KOPT-K1 (cell line): ENCODE data around the gene ABRACL.
"Not testable (repeated sequence)": the region's sequence is repeated elsewhere in the genome, so short reads cannot be mapped to it uniquely, and the experiment has no call there.

ENCODE experiments used
- H3K27ac ChIP-seq: fragments of 200-600 bp; sonication (generic); 2 replicates; pipeline ENCODE4 v1.5.1; 2016; ENCODE audit warnings: antibody characterized with exemption, mild to moderate bottlenecking, low read depth, low read length; ENCODE audit not compliant: poor library complexity, severe bottlenecking
- H3K36me3 ChIP-seq: fragments of 200-600 bp; sonication (generic); 2 replicates; pipeline ENCODE4 v1.5.1; 2017; ENCODE audit warnings: antibody characterized with exemption, mild to moderate bottlenecking, low read length, moderate library complexity; ENCODE audit not compliant: insufficient read depth
- H3K9me3 ChIP-seq: fragments of 200-600 bp; sonication (generic); 2 replicates; pipeline ENCODE4 v1.5.1; 2017; ENCODE audit warnings: antibody characterized with exemption, low read length, mild to moderate bottlenecking; ENCODE audit not compliant: insufficient read depth, poor library complexity, severe bottlenecking

ABRACL gene

DNA sequence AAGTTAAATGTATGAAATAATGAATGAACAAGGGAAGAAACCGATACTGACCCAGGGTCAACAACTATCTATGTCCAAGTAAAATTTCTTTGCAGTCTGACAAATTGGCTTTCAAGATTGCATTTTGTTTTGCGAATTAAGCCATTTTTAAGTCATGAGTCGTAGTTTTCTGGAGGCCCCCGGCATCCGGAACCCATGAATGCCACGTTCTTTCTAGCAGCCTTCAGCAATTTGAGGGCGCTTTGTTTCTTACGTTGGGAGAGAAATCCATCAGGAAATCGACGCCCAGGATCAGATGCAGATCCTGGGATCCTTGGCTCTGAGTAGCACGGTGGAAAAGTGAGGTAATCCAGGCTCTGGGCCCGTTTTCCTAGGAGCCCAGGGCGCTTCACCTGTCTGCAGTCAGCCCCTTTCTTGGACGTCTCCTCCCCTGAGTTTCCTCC is 309 bp upstream of the ABRACL start:
- Histone ChIP-seq H3K27ac (peak overlapping the region; percentile 92), H3K36me3 (peaks cover 8% of the 10 kb centered on the region), H3K9me3 (no peaks in the 10 kb centered on the region)

DNA sequence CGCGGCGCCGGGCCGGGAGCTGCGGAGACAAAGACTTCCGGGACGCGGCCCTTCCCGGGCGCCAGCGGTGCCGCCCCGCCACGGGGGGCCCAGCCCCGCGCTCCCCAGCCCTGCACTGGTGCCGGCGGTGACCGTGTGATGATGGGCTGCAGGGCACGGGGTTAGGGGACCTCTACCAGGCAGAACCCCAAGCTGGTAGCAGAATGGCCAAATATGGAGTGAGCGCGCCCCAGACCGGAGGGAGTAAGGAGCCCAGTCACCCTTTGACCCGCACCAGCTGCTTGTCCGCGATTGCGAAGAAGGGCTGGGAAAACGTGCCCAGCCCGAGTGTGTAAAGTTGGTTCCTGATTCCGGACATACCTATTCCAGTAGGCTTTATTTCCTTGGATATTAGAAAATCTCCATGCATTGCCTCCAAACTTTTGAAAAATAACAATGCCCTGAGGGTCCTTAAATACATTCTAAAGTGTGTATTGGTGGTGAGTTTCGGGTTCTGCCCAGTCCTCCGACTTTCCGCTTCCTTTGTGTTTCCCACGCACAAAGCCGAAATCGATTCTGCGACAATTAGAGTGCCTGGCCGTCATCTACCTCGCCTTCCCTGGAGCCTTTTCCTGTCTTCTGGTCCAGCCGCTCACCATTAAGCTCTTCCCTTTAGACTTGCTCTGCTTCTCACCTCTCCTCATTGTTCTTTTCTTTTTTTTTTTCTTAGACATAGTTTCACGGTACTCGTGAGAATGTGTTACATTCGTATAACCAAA is 1.1 kb downstream of the ABRACL start:
- Histone ChIP-seq H3K27ac (peak overlapping the region; percentile 92), H3K36me3 (peaks cover 22% of the 10 kb centered on the region)

GRCh38 chr6:139030228-139030963 is 1.9 kb downstream of the ABRACL start:
- Histone ChIP-seq H3K9me3 (no peaks in the 10 kb centered on the region), H3K36me3 (peaks cover 29% of the 10 kb centered on the region), H3K27ac (peak overlapping the region; percentile 92)

More for the DNA sequence above, 1.1 kb downstream of the ABRACL start:
- H3K9me3 ChIP-seq, result no peaks in the 10 kb centered on the region

DNA sequence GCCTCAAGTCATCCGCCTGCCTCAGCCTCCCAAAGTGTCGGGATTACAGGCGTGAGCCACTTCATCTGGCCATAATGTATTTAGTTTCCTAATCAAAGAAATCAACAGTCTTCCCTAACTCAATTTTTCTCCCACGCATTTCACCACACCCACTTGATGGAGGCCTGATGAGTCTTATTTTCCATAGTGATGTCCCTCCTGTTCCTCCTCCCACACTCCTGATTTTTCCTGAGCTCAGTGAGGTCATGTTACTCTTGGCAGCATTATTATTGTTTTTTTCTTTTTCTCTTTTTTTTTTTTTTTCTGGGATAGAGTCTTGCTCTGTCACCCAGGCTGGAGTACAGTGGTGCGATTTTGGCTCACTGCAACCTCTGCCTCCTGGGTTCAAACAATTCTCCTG is 8.9 kb downstream of the ABRACL start:
- Histone ChIP-seq H3K9me3 (no peaks in the 10 kb centered on the region), H3K36me3 (peaks cover 97% of the 10 kb centered on the region), H3K27ac (no peak overlapping the region)

GRCh38 chr6:139044250-139044649 is 15.7 kb downstream of the ABRACL start:
- H3K27ac ChIP-seq, result no peak overlapping the region
- no peaks in the 10 kb centered on the region for H3K9me3 ChIP-seq
- peaks cover 62% of the 10 kb centered on the region for H3K36me3 ChIP-seq

- peaks cover 29% of the 10 kb centered on the region for H3K36me3 ChIP-seq
- H3K9me3 ChIP-seq, result no peaks in the 10 kb centered on the region
- H3K27ac ChIP-seq, result no peak overlapping the region
These were observed 19.1 kb downstream of the ABRACL start for GRCh38 chr6:139047677-139048076.

DNA sequence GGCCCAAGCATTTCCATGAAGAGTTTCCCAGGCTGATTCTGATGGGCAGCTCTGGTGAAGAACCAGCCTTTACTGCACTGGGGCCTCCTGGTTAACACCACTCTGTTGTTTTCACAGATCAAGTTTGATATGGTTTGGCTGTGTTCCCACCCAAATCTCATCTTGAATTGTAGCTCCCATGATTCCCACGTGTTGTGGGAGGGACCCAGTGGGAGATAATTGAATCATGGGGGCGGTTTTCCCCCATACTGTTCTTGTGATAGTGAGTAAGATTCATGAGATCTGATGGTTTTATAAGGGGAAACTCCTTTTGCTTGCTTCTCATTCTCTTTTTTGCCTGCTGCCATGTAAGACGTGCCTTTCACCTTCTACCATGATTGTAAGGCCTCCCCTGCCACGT is 20.4 kb downstream of the ABRACL start:
- H3K9me3 ChIP-seq, H3K27ac ChIP-seq: not testable (repeated sequence)
- peaks cover 17% of the 10 kb centered on the region for H3K36me3 ChIP-seq

- H3K36me3 ChIP-seq, H3K27ac ChIP-seq, H3K9me3 ChIP-seq: not testable (repeated sequence)
These were observed 21.7 kb downstream of the ABRACL start for GRCh38 chr6:139050131-139050769.

DNA sequence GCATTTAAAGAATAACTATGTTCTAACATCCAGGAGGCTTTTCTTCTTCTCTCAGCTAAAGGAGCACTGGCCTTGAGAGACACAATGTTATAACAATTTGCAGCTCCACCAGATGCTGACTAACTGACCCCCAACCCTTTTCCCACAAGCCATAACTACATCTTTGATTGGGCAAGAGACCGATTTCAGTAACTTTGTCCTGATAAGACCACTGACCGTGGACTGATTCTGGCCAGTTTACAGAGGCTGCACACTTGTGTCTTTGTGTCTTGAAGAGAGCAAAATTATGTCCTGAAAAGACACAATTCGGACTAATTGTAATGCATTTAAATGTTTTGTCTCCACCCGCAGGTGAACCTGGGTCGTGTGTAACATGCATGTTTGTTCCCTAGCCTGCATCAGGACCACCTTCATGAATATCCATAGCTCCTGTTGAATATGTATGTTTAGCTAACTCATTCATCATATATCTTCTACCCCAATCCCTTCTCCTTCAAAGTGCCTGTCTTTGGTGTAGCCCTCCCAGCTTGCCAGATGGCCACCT is 22.3 kb downstream of the ABRACL start:
- H3K27ac ChIP-seq, result no peak overlapping the region
- H3K9me3 ChIP-seq, result no peaks in the 10 kb centered on the region
- no peaks in the 10 kb centered on the region for H3K36me3 ChIP-seq

GRCh38 chr6:139051396-139052060 is 23.0 kb downstream of the ABRACL start:
- Histone ChIP-seq H3K27ac (no peak overlapping the region), H3K9me3 (no peaks in the 10 kb centered on the region), H3K36me3 (no peaks in the 10 kb centered on the region)

DNA sequence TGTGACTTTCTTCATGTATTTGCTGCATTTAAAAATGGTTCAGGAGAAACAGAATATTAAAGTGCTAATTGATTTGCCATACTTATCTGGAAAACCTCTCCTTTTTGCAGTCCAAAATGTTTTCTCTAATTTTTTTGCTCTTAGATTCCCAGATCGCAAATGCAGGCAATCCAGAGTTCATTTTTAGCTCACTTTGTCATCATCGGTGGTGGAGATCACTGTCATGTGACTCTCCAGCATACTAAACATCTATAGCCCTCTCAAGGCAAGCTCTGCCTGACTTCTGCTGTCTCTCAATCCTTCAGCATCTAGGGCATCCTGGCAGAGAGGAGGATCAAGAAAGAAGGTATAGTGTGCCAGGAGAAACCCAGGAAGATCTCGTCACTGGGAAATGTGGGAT is 24.8 kb downstream of the ABRACL start:
- H3K9me3 ChIP-seq, result no peaks in the 10 kb centered on the region
- no peaks in the 10 kb centered on the region for H3K36me3 ChIP-seq
- H3K27ac ChIP-seq, result no peak overlapping the region

GRCh38 chr6:139054001-139054400 is 25.5 kb downstream of the ABRACL start:
- H3K27ac ChIP-seq, result no peak overlapping the region
- H3K9me3 ChIP-seq, result no peaks in the 10 kb centered on the region
- no peaks in the 10 kb centered on the region for H3K36me3 ChIP-seq

DNA sequence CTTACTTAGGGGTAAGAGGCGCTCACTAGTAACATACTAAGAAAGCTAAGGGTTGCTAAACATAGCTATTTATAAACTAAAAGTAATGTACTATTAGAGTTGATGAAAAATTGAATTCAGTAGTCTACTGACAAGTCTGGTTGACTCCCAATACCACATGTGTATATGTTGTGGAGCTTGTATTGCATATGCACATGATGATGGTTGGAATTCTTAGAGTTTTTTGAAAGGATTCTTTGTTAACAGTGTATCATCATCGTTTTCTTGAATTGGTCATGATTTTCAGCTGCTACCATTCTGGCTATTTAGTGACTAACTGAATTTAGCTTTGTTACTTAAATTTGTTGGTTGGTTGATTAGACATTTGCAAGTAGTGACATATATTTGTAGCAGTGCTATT is 27.2 kb downstream of the ABRACL start:
- no peaks in the 10 kb centered on the region for H3K9me3 ChIP-seq
- no peak overlapping the region for H3K27ac ChIP-seq
- no peaks in the 10 kb centered on the region for H3K36me3 ChIP-seq

DNA sequence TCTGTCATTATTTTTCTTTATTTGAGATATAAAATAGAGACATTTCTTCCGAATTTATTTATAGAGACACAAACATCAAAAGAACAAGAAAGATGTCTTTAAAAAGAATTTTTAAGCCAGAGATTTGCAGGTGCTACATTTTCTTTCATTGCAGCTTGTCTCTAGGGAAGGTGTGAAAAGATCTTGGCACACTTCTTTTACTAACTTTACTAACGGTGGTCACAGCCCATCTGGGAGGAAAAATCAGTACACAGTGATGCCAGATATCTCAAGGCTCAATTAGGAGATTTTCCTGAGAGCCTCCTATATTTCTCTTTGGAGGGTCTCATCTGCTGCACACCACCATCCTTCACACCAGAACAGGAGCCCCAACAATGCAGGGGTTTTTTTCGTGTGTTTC is 29.5 kb downstream of the ABRACL start:
- Histone ChIP-seq H3K27ac (no peak overlapping the region), H3K36me3 (no peaks in the 10 kb centered on the region), H3K9me3 (no peaks in the 10 kb centered on the region)

GRCh38 chr6:139060332-139060731 is 31.8 kb downstream of the ABRACL start:
- Histone ChIP-seq H3K36me3 (no peaks in the 10 kb centered on the region), H3K9me3 (no peaks in the 10 kb centered on the region), H3K27ac (no peak overlapping the region)
